K562 (cell line): ENCODE measurements around the gene ATP4B. TPM values are rescaled to one million over a fixed set of nuclear protein-coding genes. Genes with fewer than 3 reads are reported as not detected.

ENCODE experiments used
- ATAC-seq: fragments of 200-7000 bp; cut with Tn5 transposase; 3 replicates; pipeline ENCODE4 v1.9.1; 2020; ENCODE audit warnings: moderate library complexity
- BruUV-seq: library from RNA; stranded (reverse); fragments of 400-500 nt; replicated peaks from 2 replicates; lab custom pipeline; 2021; lab: Mats Ljungman, UMichigan
- CTCF ChIA-PET: fragments of 300-600 bp; formaldehyde crosslinking; extraction: SDS; loops from one replicate; lab custom pipeline; 2021; ENCODE audit warnings: low intra/inter-chr PET ratio; lab: Yijun Ruan, JAX
- POLR2A ChIA-PET: fragments of 300-600, 350-650 bp; sonication (Branson Sonifier 250); formaldehyde crosslinking; extraction: SDS; loops from one replicate; lab custom pipeline; 2021; ENCODE audit warnings: antibody characterized with exemption, inconsistent platforms; lab: Yijun Ruan, JAX
- DNase-seq, 4 experiments: peaks; one replicate each; pipeline versions ENCODE4 v3.0.0 to v3.0.0-alpha.2; 2011 to 2018; ENCODE audit warnings: low spot score in 3 of 4, mixed read lengths in 3 of 4; ENCODE audit errors: extremely low read depth in 1 of 4
- FAIRE-seq: peaks from 2 replicates; lab custom pipeline; 2011; peaks lifted over from hg19 to GRCh38; lab: Jason Lieb, UNC
- H2AFZ ChIP-seq: 2 replicates; pipeline ENCODE4 v1.6.0; 2011; ENCODE audit warnings: low read depth, low read length, control low read depth, inconsistent platforms
- H3K27ac ChIP-seq: fragments of 200-600 bp; 3 replicates; pipeline ENCODE4 v1.8.0; 2011; ENCODE audit warnings: low read depth, mild to moderate bottlenecking, control low read depth, inconsistent platforms, low read length, moderate library complexity, mixed read lengths; ENCODE audit errors: extremely low read depth
- H3K27me3 ChIP-seq, 2 experiments: fragments of 300-600 bp in 1 of 2; 2 replicates in 1 of 2; 3 replicates in 1 of 2; pipeline versions ENCODE4 v1.6.0 to v1.8.0; 2011; ENCODE audit warnings: inconsistent platforms in 2 of 2, low read length in 2 of 2, mild to moderate bottlenecking in 1 of 2, mixed read lengths in 1 of 2, moderate library complexity in 1 of 2; ENCODE audit not compliant: control insufficient read depth in 2 of 2, insufficient read depth in 2 of 2
- H3K36me3 ChIP-seq: fragments of 300-600 bp; 3 replicates; pipeline ENCODE4 v1.8.0; 2011; ENCODE audit warnings: mild to moderate bottlenecking, low read length, inconsistent platforms; ENCODE audit not compliant: control insufficient read depth, insufficient read depth
- H3K4me1 ChIP-seq, 2 experiments: fragments of 200-600 bp in 1 of 2; replicated peaks in 1 of 2; 2 replicates in 1 of 2; 3 replicates in 1 of 2; pipeline versions ENCODE4 v1.5.1 to v1.8.0; 2011; ENCODE audit warnings: inconsistent platforms in 2 of 2, low read length in 2 of 2, mild to moderate bottlenecking in 1 of 2, mixed read lengths in 1 of 2, moderate library complexity in 1 of 2; ENCODE audit not compliant: control insufficient read depth in 2 of 2, insufficient read depth in 2 of 2
- H3K4me2 ChIP-seq: 2 replicates; pipeline ENCODE4 v1.6.1; 2011; ENCODE audit warnings: low read length, control low read depth, inconsistent platforms, mixed read lengths; ENCODE audit not compliant: insufficient read depth
- H3K4me3 ChIP-seq: fragments of 200-600 bp; sonication (generic), shearing (Covaris generic); 2 replicates; pipeline ENCODE4 v1.5.1; 2016; ENCODE audit warnings: control low read depth, inconsistent platforms
- H3K79me2 ChIP-seq: fragments of 200-600 bp; 3 replicates; pipeline ENCODE4 v1.8.0; 2011; ENCODE audit warnings: low read length, inconsistent platforms; ENCODE audit not compliant: control insufficient read depth, insufficient read depth
- H3K9ac ChIP-seq, 2 experiments: 2 replicates each; pipeline versions ENCODE4 v1.6.0 to v1.6.1; 2011; ENCODE audit warnings: low read depth in 2 of 2, low read length in 2 of 2, control low read depth in 1 of 2, inconsistent platforms in 1 of 2, mild to moderate bottlenecking in 1 of 2, mixed read lengths in 1 of 2; ENCODE audit not compliant: insufficient read depth in 1 of 2
- H3K9me1 ChIP-seq: one replicate; pipeline ENCODE4 v1.6.0; 2011; ENCODE audit warnings: inconsistent platforms, mild to moderate bottlenecking, low read length, moderate library complexity; ENCODE audit not compliant: control insufficient read depth, insufficient read depth
- H3K9me3 ChIP-seq: replicated peaks from 2 replicates; pipeline ENCODE4 v1.5.1; 2011; ENCODE audit warnings: low read depth, low read length, inconsistent platforms; ENCODE audit not compliant: control insufficient read depth, insufficient read depth
- H4K20me1 ChIP-seq: replicated peaks from 2 replicates; pipeline ENCODE4 v1.6.1; 2011; ENCODE audit warnings: low read length, inconsistent platforms, mixed read lengths; ENCODE audit not compliant: control insufficient read depth, insufficient read depth
- CBX8 ChIP-seq: fragments of 200-600 bp; sonication (generic); IDR thresholded peaks from 2 replicates; pipeline ENCODE4 v1.6.1; 2012; ENCODE audit warnings: borderline replicate concordance, mixed run types, low read depth, mild to moderate bottlenecking, moderate library complexity, mixed read lengths, low read length, control low read depth, inconsistent platforms; ENCODE audit not compliant: poor library complexity, severe bottlenecking; ENCODE audit errors: extremely low read depth
- CXXC5 ChIP-seq: fragments of 250-450 bp; sonication (Bioruptor Pico); IDR thresholded peaks from 2 replicates; pipeline ENCODE4 v1.8.0; 2022; ENCODE audit warnings: inconsistent platforms, mild to moderate bottlenecking, moderate library complexity
- ELF1 ChIP-seq: fragments of 200-800 bp; sonication (Bioruptor generic); IDR thresholded peaks from 2 replicates; pipeline ENCODE4 v1.6.1; 2016; ENCODE audit warnings: missing genetic modification characterization, missing compliant biosample characterization
- HNRNPL ChIP-seq: fragments of 200-400 bp; formaldehyde crosslinking; IDR thresholded peaks from 2 replicates; pipeline ENCODE4 v1.6.1; 2017; ENCODE audit warnings: low read depth, mild to moderate bottlenecking, low read length
- PRDM10 ChIP-seq: fragments of 450-650 bp; IDR thresholded peaks from 2 replicates; pipeline ENCODE4 v1.6.1; 2018; ENCODE audit not compliant: partially characterized antibody
- RBM39 ChIP-seq: fragments of 200-400 bp; formaldehyde crosslinking; optimal IDR thresholded peaks from 2 replicates; pipeline ENCODE3; 2018; ENCODE audit warnings: low read depth, low read length
- RUNX1 ChIP-seq: sonication (generic); IDR thresholded peaks from 2 replicates; pipeline ENCODE4 v1.6.1; 2016; ENCODE audit warnings: antibody characterized with exemption, low read depth
- SAFB2 ChIP-seq: fragments of 200-400 bp; formaldehyde crosslinking; IDR thresholded peaks from 2 replicates; pipeline ENCODE4 v1.6.1; 2018; ENCODE audit warnings: borderline replicate concordance, low read length, low read depth, moderate library complexity; ENCODE audit not compliant: severe bottlenecking
- YBX1 ChIP-seq: fragments of 450-650 bp; IDR thresholded peaks from 2 replicates; pipeline ENCODE4 v1.7.1; 2016; ENCODE audit warnings: mild to moderate bottlenecking
- ZKSCAN8 ChIP-seq: fragments of 200-800 bp; sonication (Bioruptor generic); IDR thresholded peaks from 2 replicates; pipeline ENCODE4 v1.6.1; 2016; ENCODE audit warnings: missing genetic modification characterization, missing compliant biosample characterization
- WGBS: fragments of 100-300 bp; shearing (Covaris generic); methylation state at CpG from one replicate; pipeline ENCODE4 v1.1.6; 2016; ENCODE audit warnings: low coverage, mixed read lengths; ENCODE audit not compliant: insufficient coverage; ENCODE audit errors: missing lambda C conversion rate; 5-methylcytosine and 5-hydroxymethylcytosine counted together
- in situ Hi-C: fragments of 300-500 bp; cut with MboI; formaldehyde crosslinking; loops from 4 replicates; pipeline ENCODE4 v1.15.0; 2018; ENCODE audit warnings: inconsistent platforms, mixed read lengths
- intact Hi-C: fragments of 100-400 bp; cut with micrococcal nuclease; formaldehyde crosslinking; loops from 2 replicates; pipeline ENCODE4 v1.14.2; 2022
- polyA plus RNA-seq, 8 experiments: library from polyadenylated mRNA; depleted of rRNA in 4 of 8; stranded (reverse) in 5 of 8; unstranded in 3 of 8; fragments of >200 nt; fragmentation: Nextera tagmentation in 2 of 8; fragmentation: Illumina TruSeq in 1 of 8; extraction: Ambion mirVana in 2 of 8; extraction: Trizol in 1 of 8; gene quantifications; 2 replicates each; pipeline versions ENCODE4 v1.2.1 to v1.2.3, GENCODE V29; 2011 to 2014; ENCODE audit warnings: inconsistent platforms in 1 of 8, missing spikeins in 1 of 8
- total RNA-seq, 7 experiments: library from RNA; depleted of rRNA in 6 of 7; stranded (reverse); fragments of >200 nt in 6 of 7; fragmentation: Illumina TruSeq in 2 of 7; extraction: Trizol in 2 of 7; gene quantifications; 2 replicates each; pipeline versions ENCODE4 v1.2.1 to v1.2.3, GENCODE V29; 2011 to 2021; ENCODE audit warnings: low replicate concordance in 1 of 7

ATP4B gene
- total and polyA plus RNA-seq, 9 of the 15 experiments (the other 6 are each of a cell fraction or from before 2014, with no cell fraction given) = not detected

- no peaks in the 10 kb centered on the region for H3K9me1 ChIP-seq
- no peak for DNase-seq
- no TSS peak for BruUV-seq
- no peaks in the 10 kb centered on the region for H3K36me3 ChIP-seq
- intact Hi-C loops = no loop called here
- CTCF ChIA-PET = no interaction called here
- peaks cover 20 to 71% of the 10 kb centered on the region in 2 experiments for H3K27me3 ChIP-seq
- H3K9ac ChIP-seq = no peak overlapping the region
- POLR2A ChIA-PET = interaction anchor here (0.6 kb wide), 2 partner anchors 456 to 564 kb away, joined by 3 read pairs; no protein-coding TSS in a partner anchor
- H3K4me1 ChIP-seq = peaks cover 0 to 16% of the 10 kb centered on the region in 2 experiments; a peak in 2 of 5 replicates
- ATAC-seq = no peak
- H3K27ac ChIP-seq = no peak overlapping the region
- H3K4me3 ChIP-seq = no peak overlapping the region
- H3K9me3 ChIP-seq = no peaks in the 10 kb centered on the region
- H4K20me1 ChIP-seq = no peaks in the 10 kb centered on the region; the same call in 1 of the 2 replicates
- no peaks in the 10 kb centered on the region for H3K79me2 ChIP-seq
- in situ Hi-C loops = loop anchor here (5.0 to 10.0 kb wide), 2 partner anchors 146 to 259 kb away; no protein-coding TSS in a partner anchor
- 11% methylated on average over 15 of the region's 25 CpGs for WGBS
- no peak for FAIRE-seq
- H2AFZ ChIP-seq = no peak overlapping the region
- no peak for TF ChIP-seq HNRNPL
- TF ChIP-seq SAFB2 = no peak
- TF ChIP-seq YBX1 = no peak
- TF ChIP-seq RUNX1 = no peak
- TF ChIP-seq CBX8 = no peak
- TF ChIP-seq ZKSCAN8 (CRISPR knock-in tag) = no peak
- TF ChIP-seq PRDM10 = no peak
- TF ChIP-seq CXXC5 (CRISPR knock-in tag) = no peak
- TF ChIP-seq RBM39 = no peak
- TF ChIP-seq ELF1 = no peak
- no peak overlapping the region for H3K4me2 ChIP-seq
Observed at GRCh38 chr13:113656003-113656588, 1.9 kb downstream of the ATP4B start.
